GM23338 (cell line): Measurements from ENCODE around the gene NOC3L. TPM values are rescaled to one million over a fixed set of nuclear protein-coding genes. Genes with fewer than 3 reads are reported as not detected.

ENCODE experiments used
- ATAC-seq: fragments of 200-7000 bp; cut with Tn5 transposase; 3 replicates; pipeline ENCODE4 v1.9.1; 2020
- DNase-seq: peaks from one replicate; pipeline ENCODE4 v3.0.0-alpha.2; 2015; ENCODE audit warnings: low spot score
- H2AFZ ChIP-seq: fragments of 200-600 bp; sonication (generic); 2 replicates; pipeline ENCODE4 v1.8.0; 2016; ENCODE audit warnings: antibody characterized with exemption, mild to moderate bottlenecking, moderate library complexity
- H3F3A ChIP-seq: fragments of 200-600 bp; sonication (generic); replicated peaks from 2 replicates; pipeline ENCODE4 v1.8.0; 2017; ENCODE audit warnings: antibody characterized with exemption, mixed run types, low read depth
- H3K27ac ChIP-seq: fragments of 200-600 bp; sonication (generic); 2 replicates; pipeline ENCODE4 v1.6.1; 2016; ENCODE audit warnings: low read depth
- H3K27me3 ChIP-seq: fragments of 200-600 bp; sonication (generic); 2 replicates; pipeline ENCODE4 v1.8.0; 2016; ENCODE audit warnings: mild to moderate bottlenecking, mixed run types, moderate library complexity; ENCODE audit not compliant: insufficient read depth
- H3K36me3 ChIP-seq: fragments of 200-600 bp; sonication (generic); 2 replicates; pipeline ENCODE4 v1.8.0; 2016; ENCODE audit warnings: mild to moderate bottlenecking; ENCODE audit not compliant: insufficient read depth
- H3K4me1 ChIP-seq: fragments of 200-600 bp; sonication (generic); 2 replicates; pipeline ENCODE4 v1.8.0; 2016; ENCODE audit warnings: mild to moderate bottlenecking, moderate library complexity; ENCODE audit not compliant: insufficient read depth
- H3K4me2 ChIP-seq: fragments of 200-600 bp; sonication (generic); 2 replicates; pipeline ENCODE4 v1.7.1; 2017; ENCODE audit warnings: mixed run types
- H3K4me3 ChIP-seq: fragments of 200-600 bp; sonication (generic); 2 replicates; pipeline ENCODE4 v1.6.1; 2016; ENCODE audit warnings: mixed run types
- H3K79me2 ChIP-seq: fragments of 200-600 bp; sonication (generic); replicated peaks from 2 replicates; pipeline ENCODE4 v1.8.0; 2017; ENCODE audit warnings: mild to moderate bottlenecking; ENCODE audit not compliant: insufficient read depth
- H3K9me2 ChIP-seq: fragments of 200-600 bp; sonication (generic); 2 replicates; pipeline ENCODE4 v1.8.0; 2017; ENCODE audit not compliant: insufficient read depth
- H4K20me1 ChIP-seq: fragments of 200-600 bp; sonication (generic); replicated peaks from 2 replicates; pipeline ENCODE4 v1.8.0; 2017; ENCODE audit warnings: mild to moderate bottlenecking; ENCODE audit not compliant: insufficient read depth
- H3K27ac Mint-ChIP-seq: 2 replicates; pipeline ENCODE4 v1.8.0; 2020; ENCODE audit warnings: inconsistent platforms, mild to moderate bottlenecking, moderate library complexity, mixed read lengths
- H3K27me3 Mint-ChIP-seq: 3 replicates; pipeline ENCODE4 v1.8.0; 2022; ENCODE audit warnings: low read depth, mild to moderate bottlenecking, moderate library complexity, mixed read lengths, inconsistent platforms; ENCODE audit not compliant: insufficient read depth, poor library complexity
- H3K36me3 Mint-ChIP-seq: 3 replicates; pipeline ENCODE4 v1.8.0; 2021; ENCODE audit warnings: low read depth, mild to moderate bottlenecking, inconsistent platforms, moderate library complexity, mixed read lengths
- H3K4me1 Mint-ChIP-seq: 3 replicates; pipeline ENCODE4 v1.8.0; 2020; ENCODE audit warnings: mild to moderate bottlenecking, inconsistent platforms, mixed read lengths
- H3K4me3 Mint-ChIP-seq: 3 replicates; pipeline ENCODE4 v1.8.0; 2021; ENCODE audit warnings: moderate library complexity, mild to moderate bottlenecking, inconsistent platforms, mixed read lengths
- H3K9me3 Mint-ChIP-seq: 3 replicates; pipeline ENCODE4 v1.8.0; 2020; ENCODE audit warnings: moderate library complexity, mild to moderate bottlenecking, inconsistent platforms, mixed read lengths
- CREB1 ChIP-seq: fragments of 250-450 bp; sonication (Bioruptor Pico); IDR thresholded peaks from 2 replicates; pipeline ENCODE4 v1.5.0; 2020; ENCODE audit warnings: low read depth, mild to moderate bottlenecking, moderate library complexity
- CTCF ChIP-seq, 2 experiments: fragments of 200-600 bp in 1 of 2; sonication (generic) in 1 of 2; conservative IDR thresholded peaks; 2 replicates each; pipeline versions ENCODE4 v1.5.1 to v1.6.1; 2016 to 2017; ENCODE audit warnings: antibody characterized with exemption in 2 of 2, low read depth in 2 of 2, mild to moderate bottlenecking in 2 of 2, moderate library complexity in 1 of 2
- ETS1 ChIP-seq: IDR thresholded peaks from 2 replicates; pipeline ENCODE4 v1.6.1; 2016; ENCODE audit warnings: antibody characterized with exemption
- EZH2 ChIP-seq: fragments of 200-600 bp; sonication (generic); IDR thresholded peaks from one replicate; pipeline ENCODE4 v1.8.0; 2017; ENCODE audit warnings: antibody characterized with exemption, mild to moderate bottlenecking, low read depth; ENCODE audit not compliant: unreplicated experiment
- EZH2phosphoT487 ChIP-seq: fragments of 200-600 bp; sonication (generic); IDR thresholded peaks from one replicate; pipeline ENCODE4 v1.8.1; 2018; ENCODE audit warnings: antibody characterized with exemption; ENCODE audit not compliant: unreplicated experiment
- JUNB ChIP-seq: IDR thresholded peaks from one replicate; pipeline ENCODE4 v1.6.1; 2016; ENCODE audit warnings: antibody characterized with exemption; ENCODE audit not compliant: unreplicated experiment
- NANOG ChIP-seq: IDR thresholded peaks from 2 replicates; pipeline ENCODE4 v1.6.1; 2016; ENCODE audit warnings: antibody characterized with exemption, borderline replicate concordance
- POLR2AphosphoS5 ChIP-seq: IDR thresholded peaks from 2 replicates; pipeline ENCODE4 v1.6.1; 2016; ENCODE audit warnings: antibody characterized with exemption, low read depth
- STAT1 ChIP-seq: IDR thresholded peaks from one replicate; pipeline ENCODE4 v1.6.1; 2016; ENCODE audit warnings: antibody characterized with exemption; ENCODE audit not compliant: unreplicated experiment
- ZNF114 ChIP-seq: fragments of 250-450 bp; sonication (Bioruptor Pico); IDR thresholded peaks from 2 replicates; pipeline ENCODE4 v1.5.0; 2020; ENCODE audit warnings: mild to moderate bottlenecking, moderate library complexity
- ZNF331 ChIP-seq: fragments of 250-450 bp; sonication (Bioruptor Pico); IDR thresholded peaks from 2 replicates; pipeline ENCODE4 v1.5.0; 2020; ENCODE audit warnings: low read depth, mild to moderate bottlenecking, moderate library complexity
- polyA plus RNA-seq: library from polyadenylated mRNA; unstranded; fragments of >200 nt; fragmentation: Nextera tagmentation; extraction: Ambion mirVana; gene quantifications from 2 replicates; pipeline ENCODE4 v1.2.1, GENCODE V29; 2016
- total RNA-seq: library from RNA; depleted of rRNA; stranded (reverse); fragments of >200 nt; shearing (Covaris generic); gene quantifications from 2 replicates; pipeline ENCODE4 v1.2.3, GENCODE V29; 2014
- TF ChIP-seq, protein P1 (sequence below): fragments of 250-450 bp; sonication (Bioruptor Pico); IDR thresholded peaks from 2 replicates; pipeline ENCODE4 v1.5.0; 2020; ENCODE audit warnings: mild to moderate bottlenecking, moderate library complexity
- TF ChIP-seq, protein P2 (sequence below): IDR thresholded peaks from one replicate; pipeline ENCODE4 v1.6.1; 2018; ENCODE audit warnings: antibody characterized with exemption; ENCODE audit not compliant: unreplicated experiment

Gene NOC3L
- total and polyA plus RNA-seq, 2 experiments from 2014 or later, result 43.1 to 62.1 TPM

DNA sequence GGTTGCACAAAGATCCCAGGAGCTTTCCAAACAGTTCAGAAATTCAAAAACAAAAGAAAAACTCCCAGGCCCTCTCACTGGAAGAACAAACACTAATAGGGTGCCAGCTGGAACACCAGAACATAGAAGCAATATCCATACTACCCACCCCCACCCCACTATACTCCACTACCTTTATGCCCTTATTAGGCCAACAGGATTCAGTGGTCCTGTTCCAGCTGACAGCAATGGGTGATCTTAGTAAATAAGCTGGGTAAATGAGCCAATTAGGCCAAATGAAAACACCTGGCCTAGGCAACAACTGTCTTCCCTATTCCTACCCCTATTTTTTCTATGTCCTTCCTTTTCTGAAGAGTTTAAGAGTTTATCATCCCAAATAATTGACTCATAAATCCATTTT, 11.7 kb downstream of the NOC3L start:
- Histone ChIP-seq H3K4me3 (no peak overlapping the region), H3K27ac (no peak overlapping the region), H3K36me3 (peaks cover 62% of the 10 kb centered on the region), H3K9me2 (no peaks in the 10 kb centered on the region), H3F3A (no peaks in the 10 kb centered on the region), H3K27me3 (no peaks in the 10 kb centered on the region), H3K4me1 (no peaks in the 10 kb centered on the region), H2AFZ (no peak overlapping the region), H4K20me1 (peaks cover 3% of the 10 kb centered on the region; the same call in 1 of the 2 replicates), H3K4me2 (no peak overlapping the region), H3K79me2 (no peaks in the 10 kb centered on the region)
- Mint-ChIP-seq H3K9me3 (no peaks in the 10 kb centered on the region), H3K27me3 (no peaks in the 10 kb centered on the region), H3K4me3 (no peak overlapping the region), H3K4me1 (no peaks in the 10 kb centered on the region), H3K36me3 (peaks cover 63% of the 10 kb centered on the region), H3K27ac (no peak overlapping the region)
- TF ChIP-seq EZH2phosphoT487 (no peak), ZNF114 (CRISPR knock-in tag) (no peak), JUNB (no peak), EZH2 (no peak), ETS1 (no peak), STAT1 (no peak), POLR2AphosphoS5 (no peak), NANOG (no peak), CTCF (conservative IDR thresholded peaks at IDR 0.05; ENCODE audit: low read depth in 2 of 2) (no peak), CREB1 (CRISPR knock-in tag) (no peak), ZNF331 (CRISPR knock-in tag) (no peak)
- TF ChIP-seq, protein P1, sequence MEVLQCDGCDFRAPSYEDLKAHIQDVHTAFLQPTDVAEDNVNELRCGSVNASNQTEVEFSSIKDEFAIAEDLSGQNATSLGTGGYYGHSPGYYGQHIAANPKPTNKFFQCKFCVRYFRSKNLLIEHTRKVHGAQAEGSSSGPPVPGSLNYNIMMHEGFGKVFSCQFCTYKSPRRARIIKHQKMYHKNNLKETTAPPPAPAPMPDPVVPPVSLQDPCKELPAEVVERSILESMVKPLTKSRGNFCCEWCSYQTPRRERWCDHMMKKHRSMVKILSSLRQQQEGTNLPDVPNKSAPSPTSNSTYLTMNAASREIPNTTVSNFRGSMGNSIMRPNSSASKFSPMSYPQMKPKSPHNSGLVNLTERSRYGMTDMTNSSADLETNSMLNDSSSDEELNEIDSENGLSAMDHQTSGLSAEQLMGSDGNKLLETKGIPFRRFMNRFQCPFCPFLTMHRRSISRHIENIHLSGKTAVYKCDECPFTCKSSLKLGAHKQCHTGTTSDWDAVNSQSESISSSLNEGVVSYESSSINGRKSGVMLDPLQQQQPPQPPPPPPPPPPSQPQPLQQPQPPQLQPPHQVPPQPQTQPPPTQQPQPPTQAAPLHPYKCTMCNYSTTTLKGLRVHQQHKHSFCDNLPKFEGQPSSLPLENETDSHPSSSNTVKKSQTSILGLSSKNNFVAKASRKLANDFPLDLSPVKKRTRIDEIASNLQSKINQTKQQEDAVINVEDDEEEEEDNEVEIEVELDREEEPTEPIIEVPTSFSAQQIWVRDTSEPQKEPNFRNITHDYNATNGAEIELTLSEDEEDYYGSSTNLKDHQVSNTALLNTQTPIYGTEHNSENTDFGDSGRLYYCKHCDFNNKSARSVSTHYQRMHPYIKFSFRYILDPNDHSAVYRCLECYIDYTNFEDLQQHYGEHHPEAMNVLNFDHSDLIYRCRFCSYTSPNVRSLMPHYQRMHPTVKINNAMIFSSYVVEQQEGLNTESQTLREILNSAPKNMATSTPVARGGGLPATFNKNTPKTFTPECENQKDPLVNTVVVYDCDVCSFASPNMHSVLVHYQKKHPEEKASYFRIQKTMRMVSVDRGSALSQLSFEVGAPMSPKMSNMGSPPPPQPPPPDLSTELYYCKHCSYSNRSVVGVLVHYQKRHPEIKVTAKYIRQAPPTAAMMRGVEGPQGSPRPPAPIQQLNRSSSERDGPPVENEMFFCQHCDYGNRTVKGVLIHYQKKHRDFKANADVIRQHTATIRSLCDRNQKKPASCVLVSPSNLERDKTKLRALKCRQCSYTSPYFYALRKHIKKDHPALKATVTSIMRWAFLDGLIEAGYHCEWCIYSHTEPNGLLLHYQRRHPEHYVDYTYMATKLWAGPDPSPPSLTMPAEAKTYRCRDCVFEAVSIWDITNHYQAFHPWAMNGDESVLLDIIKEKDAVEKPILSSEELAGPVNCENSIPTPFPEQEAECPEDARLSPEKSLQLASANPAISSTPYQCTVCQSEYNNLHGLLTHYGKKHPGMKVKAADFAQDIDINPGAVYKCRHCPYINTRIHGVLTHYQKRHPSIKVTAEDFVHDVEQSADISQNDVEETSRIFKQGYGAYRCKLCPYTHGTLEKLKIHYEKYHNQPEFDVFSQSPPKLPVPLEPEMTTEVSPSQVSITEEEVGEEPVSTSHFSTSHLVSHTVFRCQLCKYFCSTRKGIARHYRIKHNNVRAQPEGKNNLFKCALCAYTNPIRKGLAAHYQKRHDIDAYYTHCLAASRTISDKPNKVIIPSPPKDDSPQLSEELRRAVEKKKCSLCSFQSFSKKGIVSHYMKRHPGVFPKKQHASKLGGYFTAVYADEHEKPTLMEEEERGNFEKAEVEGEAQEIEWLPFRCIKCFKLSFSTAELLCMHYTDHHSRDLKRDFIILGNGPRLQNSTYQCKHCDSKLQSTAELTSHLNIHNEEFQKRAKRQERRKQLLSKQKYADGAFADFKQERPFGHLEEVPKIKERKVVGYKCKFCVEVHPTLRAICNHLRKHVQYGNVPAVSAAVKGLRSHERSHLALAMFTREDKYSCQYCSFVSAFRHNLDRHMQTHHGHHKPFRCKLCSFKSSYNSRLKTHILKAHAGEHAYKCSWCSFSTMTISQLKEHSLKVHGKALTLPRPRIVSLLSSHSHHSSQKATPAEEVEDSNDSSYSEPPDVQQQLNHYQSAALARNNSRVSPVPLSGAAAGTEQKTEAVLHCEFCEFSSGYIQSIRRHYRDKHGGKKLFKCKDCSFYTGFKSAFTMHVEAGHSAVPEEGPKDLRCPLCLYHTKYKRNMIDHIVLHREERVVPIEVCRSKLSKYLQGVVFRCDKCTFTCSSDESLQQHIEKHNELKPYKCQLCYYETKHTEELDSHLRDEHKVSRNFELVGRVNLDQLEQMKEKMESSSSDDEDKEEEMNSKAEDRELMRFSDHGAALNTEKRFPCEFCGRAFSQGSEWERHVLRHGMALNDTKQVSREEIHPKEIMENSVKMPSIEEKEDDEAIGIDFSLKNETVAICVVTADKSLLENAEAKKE (CRISPR knock-in tag), result no peak
- TF ChIP-seq, protein P2, sequence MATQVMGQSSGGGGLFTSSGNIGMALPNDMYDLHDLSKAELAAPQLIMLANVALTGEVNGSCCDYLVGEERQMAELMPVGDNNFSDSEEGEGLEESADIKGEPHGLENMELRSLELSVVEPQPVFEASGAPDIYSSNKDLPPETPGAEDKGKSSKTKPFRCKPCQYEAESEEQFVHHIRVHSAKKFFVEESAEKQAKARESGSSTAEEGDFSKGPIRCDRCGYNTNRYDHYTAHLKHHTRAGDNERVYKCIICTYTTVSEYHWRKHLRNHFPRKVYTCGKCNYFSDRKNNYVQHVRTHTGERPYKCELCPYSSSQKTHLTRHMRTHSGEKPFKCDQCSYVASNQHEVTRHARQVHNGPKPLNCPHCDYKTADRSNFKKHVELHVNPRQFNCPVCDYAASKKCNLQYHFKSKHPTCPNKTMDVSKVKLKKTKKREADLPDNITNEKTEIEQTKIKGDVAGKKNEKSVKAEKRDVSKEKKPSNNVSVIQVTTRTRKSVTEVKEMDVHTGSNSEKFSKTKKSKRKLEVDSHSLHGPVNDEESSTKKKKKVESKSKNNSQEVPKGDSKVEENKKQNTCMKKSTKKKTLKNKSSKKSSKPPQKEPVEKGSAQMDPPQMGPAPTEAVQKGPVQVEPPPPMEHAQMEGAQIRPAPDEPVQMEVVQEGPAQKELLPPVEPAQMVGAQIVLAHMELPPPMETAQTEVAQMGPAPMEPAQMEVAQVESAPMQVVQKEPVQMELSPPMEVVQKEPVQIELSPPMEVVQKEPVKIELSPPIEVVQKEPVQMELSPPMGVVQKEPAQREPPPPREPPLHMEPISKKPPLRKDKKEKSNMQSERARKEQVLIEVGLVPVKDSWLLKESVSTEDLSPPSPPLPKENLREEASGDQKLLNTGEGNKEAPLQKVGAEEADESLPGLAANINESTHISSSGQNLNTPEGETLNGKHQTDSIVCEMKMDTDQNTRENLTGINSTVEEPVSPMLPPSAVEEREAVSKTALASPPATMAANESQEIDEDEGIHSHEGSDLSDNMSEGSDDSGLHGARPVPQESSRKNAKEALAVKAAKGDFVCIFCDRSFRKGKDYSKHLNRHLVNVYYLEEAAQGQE, result no peak
- ATAC-seq (no peak), DNase-seq (no peak)
